Measurements from ENCODE around the gene LRSAM1.

DNA sequence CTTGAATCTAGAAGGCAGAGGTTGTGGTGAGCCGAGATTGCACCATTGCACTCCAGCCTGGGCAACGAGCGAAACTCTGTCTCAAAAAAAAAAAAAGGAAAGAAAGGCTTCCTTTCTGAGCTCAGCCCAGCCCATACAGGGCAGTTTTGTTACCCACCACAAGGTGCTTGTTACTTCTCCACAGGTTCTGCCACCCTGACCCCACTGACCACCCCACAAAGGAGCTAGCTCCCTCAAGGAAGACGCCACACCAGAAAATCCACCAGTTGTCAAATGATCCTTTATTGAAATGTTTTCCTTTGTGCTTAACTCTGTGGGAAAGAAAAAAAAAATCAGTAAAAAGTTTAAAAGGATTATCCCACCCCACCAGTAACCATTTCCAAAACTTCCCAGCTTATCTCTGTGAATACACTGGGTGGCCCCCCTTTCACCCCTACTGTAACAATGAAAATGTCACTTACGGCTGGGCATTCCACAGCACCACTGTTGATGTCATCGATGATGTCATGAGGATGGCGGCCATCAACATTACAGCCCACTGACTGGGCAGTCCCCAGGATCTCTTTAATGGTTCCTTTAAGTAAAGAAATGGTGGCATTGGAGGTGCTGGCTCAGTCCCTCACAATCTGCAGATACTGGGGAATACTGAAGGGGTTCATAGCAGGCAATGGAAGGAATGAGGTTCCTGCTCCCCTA lies 3.7 kb upstream of the LRSAM1 start:
- TF ChIP-seq, protein P1, sequence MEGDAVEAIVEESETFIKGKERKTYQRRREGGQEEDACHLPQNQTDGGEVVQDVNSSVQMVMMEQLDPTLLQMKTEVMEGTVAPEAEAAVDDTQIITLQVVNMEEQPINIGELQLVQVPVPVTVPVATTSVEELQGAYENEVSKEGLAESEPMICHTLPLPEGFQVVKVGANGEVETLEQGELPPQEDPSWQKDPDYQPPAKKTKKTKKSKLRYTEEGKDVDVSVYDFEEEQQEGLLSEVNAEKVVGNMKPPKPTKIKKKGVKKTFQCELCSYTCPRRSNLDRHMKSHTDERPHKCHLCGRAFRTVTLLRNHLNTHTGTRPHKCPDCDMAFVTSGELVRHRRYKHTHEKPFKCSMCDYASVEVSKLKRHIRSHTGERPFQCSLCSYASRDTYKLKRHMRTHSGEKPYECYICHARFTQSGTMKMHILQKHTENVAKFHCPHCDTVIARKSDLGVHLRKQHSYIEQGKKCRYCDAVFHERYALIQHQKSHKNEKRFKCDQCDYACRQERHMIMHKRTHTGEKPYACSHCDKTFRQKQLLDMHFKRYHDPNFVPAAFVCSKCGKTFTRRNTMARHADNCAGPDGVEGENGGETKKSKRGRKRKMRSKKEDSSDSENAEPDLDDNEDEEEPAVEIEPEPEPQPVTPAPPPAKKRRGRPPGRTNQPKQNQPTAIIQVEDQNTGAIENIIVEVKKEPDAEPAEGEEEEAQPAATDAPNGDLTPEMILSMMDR (IDR thresholded peaks at IDR 0.05): no peak
- TF ChIP-seq POLR2A (IDR thresholded peaks at IDR 0.05): no peak
- no peak for TF ChIP-seq POLR2AphosphoS5 (IDR thresholded peaks at IDR 0.05)

Data from breast epithelium (tissue), 3 donors.